DND-41 (cell line): ENCODE data around the gene POU3F1.

Experiments
- ATAC-seq: fragments of 200-7000 bp; cut with Tn5 transposase; 3 replicates; pipeline ENCODE4 v1.9.1; 2021; ENCODE audit warnings: low read depth; ENCODE audit not compliant: insufficient read depth
- DNase-seq: peaks from one replicate; pipeline ENCODE4 v3.0.0-alpha.2; 2020
- H2AFZ ChIP-seq: 2 replicates; pipeline ENCODE4 v1.6.0; 2012; ENCODE audit warnings: low read depth, low read length
- H3K27ac ChIP-seq: 2 replicates; pipeline ENCODE4 v1.5.1; 2012; ENCODE audit warnings: low read length, inconsistent platforms
- H3K27me3 ChIP-seq: fragments of 200-600 bp; sonication (generic); 2 replicates; pipeline ENCODE4 v1.6.0; 2012; ENCODE audit warnings: low read length, mild to moderate bottlenecking, inconsistent platforms; ENCODE audit not compliant: insufficient read depth, poor library complexity
- H3K36me3 ChIP-seq: 2 replicates; pipeline ENCODE4 v1.5.1; 2012; ENCODE audit warnings: low read length, inconsistent platforms; ENCODE audit not compliant: insufficient read depth
- H3K4me1 ChIP-seq: 2 replicates; pipeline ENCODE4 v1.5.1; 2012; ENCODE audit warnings: mild to moderate bottlenecking, low read length; ENCODE audit not compliant: insufficient read depth
- H3K4me2 ChIP-seq: 2 replicates; pipeline ENCODE4 v1.6.0; 2012; ENCODE audit warnings: mild to moderate bottlenecking, moderate library complexity, low read length, inconsistent platforms; ENCODE audit not compliant: insufficient read depth
- H3K4me3 ChIP-seq, 2 experiments: fragments of 200-600 bp in 1 of 2; shearing (Covaris generic) in 1 of 2; 2 replicates each; pipeline ENCODE4 v1.5.1; 2012 to 2016; ENCODE audit warnings: inconsistent platforms in 2 of 2, low read length in 2 of 2, mild to moderate bottlenecking in 2 of 2, low read depth in 1 of 2, moderate library complexity in 1 of 2
- H3K79me2 ChIP-seq: 2 replicates; pipeline ENCODE4 v1.6.0; 2012; ENCODE audit warnings: low read length, inconsistent platforms; ENCODE audit not compliant: insufficient read depth
- H3K9ac ChIP-seq: 2 replicates; pipeline ENCODE4 v1.6.0; 2012; ENCODE audit warnings: low read depth, mild to moderate bottlenecking, inconsistent platforms, low read length, moderate library complexity
- H3K9me3 ChIP-seq: 2 replicates; pipeline ENCODE4 v1.5.1; 2012; ENCODE audit warnings: low read length, moderate library complexity, mild to moderate bottlenecking, inconsistent platforms; ENCODE audit not compliant: insufficient read depth, severe bottlenecking
- H4K20me1 ChIP-seq: 2 replicates; pipeline ENCODE4 v1.6.0; 2012; ENCODE audit warnings: low read length; ENCODE audit not compliant: insufficient read depth
- EZH2 ChIP-seq: IDR thresholded peaks from 3 replicates; pipeline ENCODE4 v1.6.1; 2012; ENCODE audit warnings: borderline replicate concordance, low read depth, mild to moderate bottlenecking, moderate library complexity, low read length, inconsistent platforms; ENCODE audit not compliant: severe bottlenecking
- TF ChIP-seq, protein P1 (sequence below): IDR thresholded peaks from 2 replicates; pipeline ENCODE4 v1.5.1; 2012; ENCODE audit warnings: borderline replicate concordance, low read length, moderate library complexity, mild to moderate bottlenecking; ENCODE audit not compliant: poor library complexity, severe bottlenecking; ENCODE audit errors: extremely low read depth

POU3F1 gene

DNA sequence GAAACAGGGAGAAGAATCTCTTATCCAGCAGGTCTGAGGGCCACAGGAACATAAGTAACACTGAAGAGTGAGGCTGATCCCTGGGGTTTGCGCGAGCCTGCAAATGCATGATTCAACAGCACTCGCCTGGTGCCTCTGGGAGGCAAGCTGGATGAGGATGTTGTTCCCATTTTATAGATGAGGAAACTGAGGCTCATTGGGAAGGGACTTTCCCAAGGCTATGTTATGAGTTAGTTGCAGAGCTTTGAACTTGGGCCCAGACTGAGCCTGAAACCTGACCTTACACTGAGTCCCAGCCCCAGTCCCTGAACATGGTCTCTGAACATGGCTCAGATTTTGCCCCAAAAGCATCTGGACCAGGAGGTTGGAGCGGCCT, 27.7 kb upstream of the POU3F1 start:
- DNase-seq (no peak), ATAC-seq (no peak)
- no peaks in the 10 kb centered on the region for H3K4me1 ChIP-seq
- no peaks in the 10 kb centered on the region for H3K9me3 ChIP-seq
- H3K4me2 ChIP-seq, result no peak overlapping the region
- H3K27ac ChIP-seq, result no peak overlapping the region
- no peaks in the 10 kb centered on the region for H3K36me3 ChIP-seq
- no peak overlapping the region for H2AFZ ChIP-seq
- H3K79me2 ChIP-seq, result no peaks in the 10 kb centered on the region
- H4K20me1 ChIP-seq, result peaks cover 4% of the 10 kb centered on the region
- TF ChIP-seq EZH2, result no peak
- TF ChIP-seq, protein P1, sequence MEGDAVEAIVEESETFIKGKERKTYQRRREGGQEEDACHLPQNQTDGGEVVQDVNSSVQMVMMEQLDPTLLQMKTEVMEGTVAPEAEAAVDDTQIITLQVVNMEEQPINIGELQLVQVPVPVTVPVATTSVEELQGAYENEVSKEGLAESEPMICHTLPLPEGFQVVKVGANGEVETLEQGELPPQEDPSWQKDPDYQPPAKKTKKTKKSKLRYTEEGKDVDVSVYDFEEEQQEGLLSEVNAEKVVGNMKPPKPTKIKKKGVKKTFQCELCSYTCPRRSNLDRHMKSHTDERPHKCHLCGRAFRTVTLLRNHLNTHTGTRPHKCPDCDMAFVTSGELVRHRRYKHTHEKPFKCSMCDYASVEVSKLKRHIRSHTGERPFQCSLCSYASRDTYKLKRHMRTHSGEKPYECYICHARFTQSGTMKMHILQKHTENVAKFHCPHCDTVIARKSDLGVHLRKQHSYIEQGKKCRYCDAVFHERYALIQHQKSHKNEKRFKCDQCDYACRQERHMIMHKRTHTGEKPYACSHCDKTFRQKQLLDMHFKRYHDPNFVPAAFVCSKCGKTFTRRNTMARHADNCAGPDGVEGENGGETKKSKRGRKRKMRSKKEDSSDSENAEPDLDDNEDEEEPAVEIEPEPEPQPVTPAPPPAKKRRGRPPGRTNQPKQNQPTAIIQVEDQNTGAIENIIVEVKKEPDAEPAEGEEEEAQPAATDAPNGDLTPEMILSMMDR, result no peak
- H3K27me3 ChIP-seq, result peaks cover 11% of the 10 kb centered on the region
- H3K9ac ChIP-seq, result no peak overlapping the region
- no peak overlapping the region for H3K4me3 ChIP-seq

DNA sequence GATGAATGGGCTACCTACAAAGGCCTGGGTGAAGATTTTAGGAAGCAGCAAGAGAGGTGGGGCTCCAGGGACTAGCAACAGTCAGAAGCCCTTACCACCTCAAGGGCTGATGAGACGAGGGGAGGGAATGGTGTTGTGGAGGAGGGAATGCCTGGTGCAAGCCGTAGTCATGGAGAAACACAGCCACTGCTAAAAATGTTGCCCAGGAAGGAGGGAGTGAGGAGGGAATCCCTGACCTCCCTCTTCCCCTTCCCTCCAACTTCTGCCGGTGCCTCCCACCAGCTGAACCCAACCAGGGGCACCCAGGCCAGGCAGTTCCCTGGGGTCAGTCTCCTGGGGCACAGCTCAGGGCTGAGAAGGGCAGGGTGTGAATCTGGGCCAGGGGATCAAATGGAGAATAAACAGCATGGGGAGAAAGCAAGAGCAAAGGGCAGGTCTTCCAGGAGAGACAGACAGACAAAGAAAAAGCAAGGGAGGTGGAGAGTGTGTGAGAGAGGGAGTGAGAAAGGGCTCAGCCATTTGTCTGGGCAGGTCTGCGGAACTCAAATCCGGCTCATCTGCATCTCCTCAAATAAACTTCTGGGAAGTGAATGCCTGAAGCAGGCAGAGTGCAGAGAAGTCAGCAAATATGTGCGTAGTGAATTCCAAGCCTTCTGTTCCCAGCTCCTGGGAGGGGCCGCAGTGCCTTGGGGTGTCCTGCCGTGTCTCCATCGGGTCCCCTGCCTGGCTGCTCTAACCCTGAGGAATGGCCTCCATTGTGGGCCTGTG, 27.1 kb upstream of the POU3F1 start:
- Histone ChIP-seq H3K27ac (no peak overlapping the region), H4K20me1 (peaks cover 4% of the 10 kb centered on the region), H3K36me3 (no peaks in the 10 kb centered on the region), H3K9ac (no peak overlapping the region), H3K79me2 (no peaks in the 10 kb centered on the region), H3K27me3 (peaks cover 11% of the 10 kb centered on the region), H2AFZ (no peak overlapping the region), H3K4me2 (no peak overlapping the region), H3K4me3 (no peak overlapping the region), H3K4me1 (no peaks in the 10 kb centered on the region), H3K9me3 (no peaks in the 10 kb centered on the region)
- DNase-seq (no peak), ATAC-seq (no peak)
- TF ChIP-seq EZH2, result no peak
- TF ChIP-seq, protein P1, result no peak

DNA sequence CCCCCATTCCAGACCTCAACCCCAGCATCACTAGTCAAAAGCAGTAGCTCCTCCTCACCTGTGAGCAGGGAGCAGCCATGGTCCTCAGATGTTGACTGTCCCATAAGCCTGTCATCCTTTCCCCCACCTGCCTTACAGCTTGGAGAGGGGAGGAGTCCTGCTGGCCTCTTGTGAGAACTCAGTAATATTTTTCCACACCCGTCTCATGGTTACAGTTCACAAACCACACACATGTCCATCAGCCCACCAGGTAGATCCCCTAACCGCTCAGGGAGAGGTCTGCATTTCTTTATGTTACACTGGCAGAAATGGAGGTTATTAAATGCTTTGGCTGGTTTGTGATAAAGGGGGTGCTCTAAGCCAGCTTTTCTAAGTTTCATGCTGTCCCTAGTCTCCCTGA, 26.3 kb upstream of the POU3F1 start:
- Histone ChIP-seq H3K9ac (no peak overlapping the region), H3K79me2 (no peaks in the 10 kb centered on the region), H3K36me3 (no peaks in the 10 kb centered on the region), H3K4me2 (no peak overlapping the region), H3K9me3 (no peaks in the 10 kb centered on the region), H4K20me1 (peaks cover 4% of the 10 kb centered on the region), H2AFZ (no peak overlapping the region), H3K27me3 (peaks cover 11% of the 10 kb centered on the region), H3K4me1 (no peaks in the 10 kb centered on the region), H3K27ac (no peak overlapping the region), H3K4me3 (no peak overlapping the region)
- no peak for DNase-seq
- no peak for ATAC-seq
- no peak for TF ChIP-seq EZH2
- TF ChIP-seq, protein P1, result no peak
